HL-60 (cell line): ENCODE measurements around the gene ITGA7.

ENCODE experiments used
- CTCF ChIP-seq: IDR thresholded peaks from one replicate; pipeline ENCODE4 v1.5.1; 2011; ENCODE audit warnings: low read length, control low read depth, inconsistent platforms; ENCODE audit not compliant: insufficient read depth
- GABPA ChIP-seq: IDR thresholded peaks from 2 replicates; pipeline ENCODE4 v1.6.1; 2012; ENCODE audit warnings: low read depth
- POLR2AphosphoS5 ChIP-seq: IDR thresholded peaks from 2 replicates; pipeline ENCODE4 v1.6.1; 2012; ENCODE audit warnings: low read depth
- REST ChIP-seq: IDR thresholded peaks from 2 replicates; pipeline ENCODE4 v1.6.1; 2012; ENCODE audit warnings: low read depth; ENCODE audit not compliant: insufficient replicate concordance
- SPI1 ChIP-seq: IDR thresholded peaks from 2 replicates; pipeline ENCODE4 v1.6.1; 2012; ENCODE audit warnings: low read depth, mild to moderate bottlenecking, borderline replicate concordance

- no peak for TF ChIP-seq CTCF
- no peak for TF ChIP-seq POLR2AphosphoS5
- TF ChIP-seq REST, result no peak
- no peak for TF ChIP-seq GABPA
- TF ChIP-seq SPI1, result no peak
These were observed 459 bp downstream of the ITGA7 start for GRCh38 chr12:55707219-55707671.
